ENCODE data around the gene MAMDC2.
A peak's percentile ranks its signal among the peaks of the same experiment; 100 is the strongest.

The MAMDC2 gene

DNA sequence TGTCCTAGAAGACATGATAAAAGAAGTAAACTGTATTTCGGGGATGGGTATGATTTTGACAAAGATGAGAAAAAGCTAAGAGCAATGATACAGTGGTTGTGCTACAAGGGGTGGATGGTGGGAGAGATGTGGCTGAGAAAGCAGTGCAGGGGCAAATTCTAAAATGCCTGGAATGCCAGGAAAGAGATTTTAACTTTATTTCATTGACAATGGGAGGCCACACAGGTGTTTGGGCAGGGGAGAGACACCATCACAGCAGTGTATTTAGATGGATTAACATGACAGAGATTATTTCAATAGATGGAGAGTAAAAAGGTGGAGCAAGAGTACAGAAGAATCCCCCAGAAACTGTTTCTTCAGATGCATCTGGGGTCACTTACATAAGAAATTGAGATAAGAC, 71.2 kb downstream of the MAMDC2 start:
- Histone ChIP-seq H2AK5ac (ENCODE audit: low read length, severe bottlenecking) (no peak overlapping the region), H4K8ac (ENCODE audit: low read length) (no peak overlapping the region), H3K9ac (ENCODE audit: low read length) (no peak overlapping the region), H4K91ac (ENCODE audit: low read length) (no peak overlapping the region), H3K79me1 (replicated peaks; ENCODE audit: low read length, poor library complexity, severe bottlenecking) (peaks cover 13% of the 10 kb centered on the region), H3K4me1 (ENCODE audit: control insufficient read depth, insufficient read depth, low read depth, low read length) (peaks cover 9% of the 10 kb centered on the region), H2BK12ac (ENCODE audit: low read length in 2 of 2) (no peak overlapping the region), H3K4me2 (ENCODE audit: low read length, poor library complexity, severe bottlenecking) (no peak overlapping the region), H2BK5ac (ENCODE audit: low read depth, low read length, poor library complexity, severe bottlenecking) (no peak overlapping the region), H2BK15ac (ENCODE audit: low read depth, poor library complexity, severe bottlenecking) (no peak overlapping the region), H3K27ac (ENCODE audit: low read length, poor library complexity, severe bottlenecking) (no peak overlapping the region), H3K4me3 (ENCODE audit: insufficient read depth in 1 of 2, low read depth in 1 of 2, low read length in 2 of 2) (no peak overlapping the region), H3K4ac (ENCODE audit: low read depth in 1 of 2, low read length in 2 of 2) (no peak overlapping the region), H3K9me3 (ENCODE audit: control insufficient read depth, low read length) (no peaks in the 10 kb centered on the region), H3K27me3 (ENCODE audit: control insufficient read depth in 1 of 2, insufficient read depth in 1 of 2, low read length in 2 of 2) (no peaks in the 10 kb centered on the region), H2AFZ (ENCODE audit: low read depth, low read length) (no peak overlapping the region), H3K18ac (ENCODE audit: low read depth in 1 of 2, low read length in 2 of 2) (no peak overlapping the region), H2BK120ac (ENCODE audit: low read depth, low read length) (no peak overlapping the region), H3K14ac (ENCODE audit: low read length in 2 of 2) (no peak overlapping the region), H3K23ac (ENCODE audit: low read length in 2 of 2) (no peak overlapping the region), H3K36me3 (ENCODE audit: control insufficient read depth in 1 of 2, insufficient read depth in 2 of 2, low read depth in 1 of 2, low read length in 2 of 2) (peaks cover 0 to 18% of the 10 kb centered on the region in 2 experiments)
- no peak for DNase-seq
- WGBS: 88% methylated on average over 1 of the region's 1 CpG

DNA sequence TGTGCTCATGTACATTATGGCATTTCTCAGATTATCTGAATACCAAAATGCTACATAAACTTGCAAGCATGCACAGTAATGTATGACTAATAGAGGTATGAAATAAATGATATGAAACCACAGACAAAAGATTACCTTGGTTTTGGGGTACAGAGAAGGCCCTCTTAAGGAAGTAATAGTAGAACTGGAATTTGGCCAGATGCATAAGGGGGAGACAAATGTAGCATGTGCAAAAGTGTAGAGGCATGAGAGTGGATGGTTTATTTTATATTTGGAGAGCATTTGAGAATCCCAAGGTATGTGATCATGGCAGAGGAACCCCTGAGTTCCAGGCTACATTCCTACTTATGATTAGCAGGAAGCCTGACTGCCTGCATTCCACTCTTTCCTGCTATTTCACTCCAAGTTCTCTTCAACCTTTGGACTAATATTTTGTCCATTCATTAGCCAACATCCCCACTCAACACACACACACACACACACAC, 74.2 kb downstream of the MAMDC2 start:
- Histone ChIP-seq H3K27ac (ENCODE audit: low read length, poor library complexity, severe bottlenecking) (peak overlapping the region; percentile 72), H4K91ac (ENCODE audit: low read length) (no peak overlapping the region), H2AFZ (ENCODE audit: low read depth, low read length) (no peak overlapping the region), H3K4me2 (ENCODE audit: low read length, poor library complexity, severe bottlenecking) (no peak overlapping the region), H3K23ac (ENCODE audit: low read length in 2 of 2) (no peak overlapping the region), H3K36me3 (ENCODE audit: control insufficient read depth in 1 of 2, insufficient read depth in 2 of 2, low read depth in 1 of 2, low read length in 2 of 2) (peaks cover 0 to 24% of the 10 kb centered on the region in 2 experiments), H3K4ac (ENCODE audit: low read depth in 1 of 2, low read length in 2 of 2) (no peak overlapping the region), H2AK5ac (ENCODE audit: low read length, severe bottlenecking) (no peak overlapping the region), H3K4me3 (ENCODE audit: insufficient read depth in 1 of 2, low read depth in 1 of 2, low read length in 2 of 2) (no peak overlapping the region), H3K9me3 (ENCODE audit: control insufficient read depth, low read length) (no peaks in the 10 kb centered on the region), H2BK15ac (ENCODE audit: low read depth, poor library complexity, severe bottlenecking) (no peak overlapping the region), H3K4me1 (ENCODE audit: control insufficient read depth, insufficient read depth, low read depth, low read length) (peaks cover 12% of the 10 kb centered on the region), H3K14ac (ENCODE audit: low read length in 2 of 2) (no peak overlapping the region), H2BK12ac (ENCODE audit: low read length in 2 of 2) (no peak overlapping the region), H4K8ac (ENCODE audit: low read length) (no peak overlapping the region), H3K27me3 (ENCODE audit: control insufficient read depth in 1 of 2, insufficient read depth in 1 of 2, low read length in 2 of 2) (no peaks in the 10 kb centered on the region), H3K18ac (ENCODE audit: low read depth in 1 of 2, low read length in 2 of 2) (no peak overlapping the region), H2BK120ac (ENCODE audit: low read depth, low read length) (no peak overlapping the region), H2BK5ac (ENCODE audit: low read depth, low read length, poor library complexity, severe bottlenecking) (no peak overlapping the region), H3K9ac (ENCODE audit: low read length) (no peak overlapping the region), H3K79me1 (replicated peaks; ENCODE audit: low read length, poor library complexity, severe bottlenecking) (peaks cover 15% of the 10 kb centered on the region)
- DNase-seq: no peak

DNA sequence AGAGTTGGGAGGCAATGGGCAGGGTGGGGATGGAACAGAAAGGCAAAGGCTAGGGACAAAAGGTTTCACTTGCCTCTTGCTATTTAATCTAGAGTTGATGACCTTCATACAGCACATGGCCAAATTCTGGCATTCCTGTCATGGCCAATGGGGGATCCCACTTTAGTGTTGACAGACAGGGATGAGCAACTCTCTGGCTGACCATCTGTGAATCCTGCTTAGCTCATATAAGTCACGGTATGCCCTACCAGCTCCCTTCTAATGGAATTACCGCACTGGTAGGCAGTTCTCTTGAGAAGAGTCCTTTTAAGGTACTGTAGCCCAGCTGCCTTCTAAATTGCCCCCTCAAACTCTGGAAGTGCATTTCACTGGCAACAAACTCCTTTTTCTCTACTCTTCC, 76.1 kb downstream of the MAMDC2 start:
- peak overlapping the region; percentile 18 to 77 for H2BK12ac ChIP-seq (ENCODE audit: low read length in 2 of 2)
- no peak overlapping the region for H3K23ac ChIP-seq (ENCODE audit: low read length in 2 of 2)
- peak overlapping the region; percentile 57 for H2AK5ac ChIP-seq (ENCODE audit: low read length, severe bottlenecking)
- peak overlapping the region; percentile 89 for H3K27ac ChIP-seq (ENCODE audit: low read length, poor library complexity, severe bottlenecking)
- H3K36me3 ChIP-seq (ENCODE audit: control insufficient read depth in 1 of 2, insufficient read depth in 2 of 2, low read depth in 1 of 2, low read length in 2 of 2): peaks cover 0 to 27% of the 10 kb centered on the region in 2 experiments
- no peak overlapping the region for H2BK5ac ChIP-seq (ENCODE audit: low read depth, low read length, poor library complexity, severe bottlenecking)
- no peak overlapping the region for H2BK15ac ChIP-seq (ENCODE audit: low read depth, poor library complexity, severe bottlenecking)
- H4K8ac ChIP-seq (ENCODE audit: low read length): no peak overlapping the region
- 97% methylated on average over 2 of the region's 2 CpGs for WGBS
- no peak overlapping the region for H3K4ac ChIP-seq (ENCODE audit: low read depth in 1 of 2, low read length in 2 of 2)
- H3K18ac ChIP-seq (ENCODE audit: low read depth in 1 of 2, low read length in 2 of 2): peak overlapping the region in 1 of 2 experiments; percentile 11
- peaks cover 21% of the 10 kb centered on the region for H3K79me1 ChIP-seq (replicated peaks; ENCODE audit: low read length, poor library complexity, severe bottlenecking)
- H3K9ac ChIP-seq (ENCODE audit: low read length): no peak overlapping the region
- H3K4me3 ChIP-seq (ENCODE audit: insufficient read depth in 1 of 2, low read depth in 1 of 2, low read length in 2 of 2): no peak overlapping the region
- no peak overlapping the region for H3K4me2 ChIP-seq (ENCODE audit: low read length, poor library complexity, severe bottlenecking)
- H3K4me1 ChIP-seq (ENCODE audit: control insufficient read depth, insufficient read depth, low read depth, low read length): peaks cover 8% of the 10 kb centered on the region
- H2BK120ac ChIP-seq (ENCODE audit: low read depth, low read length): no peak overlapping the region
- H3K9me3 ChIP-seq (ENCODE audit: control insufficient read depth, low read length): no peaks in the 10 kb centered on the region
- no peak for DNase-seq
- no peak overlapping the region for H4K91ac ChIP-seq (ENCODE audit: low read length)
- no peaks in the 10 kb centered on the region for H3K27me3 ChIP-seq (ENCODE audit: control insufficient read depth in 1 of 2, insufficient read depth in 1 of 2, low read length in 2 of 2)
- H2AFZ ChIP-seq (ENCODE audit: low read depth, low read length): no peak overlapping the region
- H3K14ac ChIP-seq (ENCODE audit: low read length in 2 of 2): no peak overlapping the region

DNA sequence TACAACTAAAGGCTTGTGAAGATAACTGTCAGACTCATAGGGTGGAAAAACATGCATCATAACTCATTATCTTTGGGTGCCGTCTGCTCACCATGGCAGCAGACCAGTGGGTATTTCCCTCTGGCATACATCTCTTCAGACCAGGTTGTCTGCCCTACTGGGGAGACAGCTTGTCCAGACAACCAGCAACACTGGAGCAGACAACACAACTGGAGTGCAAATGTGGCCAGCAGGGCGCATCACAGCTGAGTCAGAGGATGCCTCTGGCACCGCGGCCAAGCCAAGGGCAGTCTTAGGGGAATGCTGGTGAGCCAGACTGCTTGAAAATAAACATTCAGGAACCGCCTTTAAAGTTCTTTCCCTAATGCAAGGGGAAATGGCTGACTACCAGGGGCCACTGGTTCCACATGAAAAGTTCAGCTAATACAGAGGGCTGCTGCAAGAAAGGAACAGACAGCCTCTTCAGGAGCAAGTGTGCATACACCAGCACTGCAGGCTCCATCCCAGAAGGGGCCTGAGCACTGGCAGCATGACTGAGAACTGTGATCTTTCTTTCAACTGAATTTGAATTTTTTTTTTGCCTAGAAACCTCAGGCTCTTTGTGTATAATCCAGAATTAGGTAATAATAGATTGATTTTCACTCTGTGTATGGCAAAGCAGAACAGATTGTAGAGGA, 77.3 kb downstream of the MAMDC2 start:
- no peaks in the 10 kb centered on the region for H3K9me3 ChIP-seq (ENCODE audit: control insufficient read depth, low read length)
- H3K27ac ChIP-seq (ENCODE audit: low read length, poor library complexity, severe bottlenecking): peak overlapping the region; percentile 89
- no peak overlapping the region for H3K4me2 ChIP-seq (ENCODE audit: low read length, poor library complexity, severe bottlenecking)
- H2AK5ac ChIP-seq (ENCODE audit: low read length, severe bottlenecking): no peak overlapping the region
- no peak overlapping the region for H2BK120ac ChIP-seq (ENCODE audit: low read depth, low read length)
- H4K91ac ChIP-seq (ENCODE audit: low read length): no peak overlapping the region
- WGBS: 14% methylated on average over 5 of the region's 5 CpGs
- H4K8ac ChIP-seq (ENCODE audit: low read length): no peak overlapping the region
- peaks cover 8% of the 10 kb centered on the region for H3K4me1 ChIP-seq (ENCODE audit: control insufficient read depth, insufficient read depth, low read depth, low read length)
- H2BK15ac ChIP-seq (ENCODE audit: low read depth, poor library complexity, severe bottlenecking): peak overlapping the region; percentile 12
- no peak overlapping the region for H2BK12ac ChIP-seq (ENCODE audit: low read length in 2 of 2)
- no peak overlapping the region for H3K23ac ChIP-seq (ENCODE audit: low read length in 2 of 2)
- H2BK5ac ChIP-seq (ENCODE audit: low read depth, low read length, poor library complexity, severe bottlenecking): peak overlapping the region; percentile 46
- no peaks in the 10 kb centered on the region for H3K27me3 ChIP-seq (ENCODE audit: control insufficient read depth in 1 of 2, insufficient read depth in 1 of 2, low read length in 2 of 2)
- DNase-seq: peak; percentile 96
- no peak overlapping the region for H3K18ac ChIP-seq (ENCODE audit: low read depth in 1 of 2, low read length in 2 of 2)
- H3K9ac ChIP-seq (ENCODE audit: low read length): peak overlapping the region; percentile 28
- H3K14ac ChIP-seq (ENCODE audit: low read length in 2 of 2): no peak overlapping the region
- H2AFZ ChIP-seq (ENCODE audit: low read depth, low read length): no peak overlapping the region
- H3K36me3 ChIP-seq (ENCODE audit: control insufficient read depth in 1 of 2, insufficient read depth in 2 of 2, low read depth in 1 of 2, low read length in 2 of 2): peaks cover 0 to 33% of the 10 kb centered on the region in 2 experiments
- H3K4ac ChIP-seq (ENCODE audit: low read depth in 1 of 2, low read length in 2 of 2): no peak overlapping the region
- peak overlapping the region in 1 of 2 experiments; percentile 12 for H3K4me3 ChIP-seq (ENCODE audit: insufficient read depth in 1 of 2, low read depth in 1 of 2, low read length in 2 of 2)
- H3K79me1 ChIP-seq (replicated peaks; ENCODE audit: low read length, poor library complexity, severe bottlenecking): peaks cover 24% of the 10 kb centered on the region
